ENCODE results near the gene PNPLA7.
"Not testable (repeated sequence)": the region's sequence is repeated elsewhere in the genome, so short reads cannot be mapped to it uniquely, and the experiment has no call there.

The PNPLA7 gene

DNA sequence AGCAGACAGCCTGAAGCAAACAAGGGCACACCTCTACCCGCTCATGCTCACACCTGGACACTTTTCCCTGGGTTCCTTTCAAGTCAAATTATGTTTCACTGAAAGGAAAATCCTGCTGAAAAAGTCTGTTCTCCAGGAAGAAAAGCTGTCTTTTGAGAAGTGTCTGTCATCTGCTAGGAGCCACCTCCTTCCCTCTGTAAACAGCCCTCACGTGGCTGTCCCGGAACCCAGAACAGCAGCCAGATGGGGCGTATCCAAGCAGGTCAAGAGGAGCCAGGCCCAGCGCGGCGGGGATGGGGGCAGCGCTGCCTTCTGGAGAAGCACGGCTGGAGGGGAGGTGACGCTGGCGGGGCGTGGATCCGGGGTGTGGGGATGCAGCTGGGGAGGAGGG is at the start of gene PNPLA7:
TSS of gene PNPLA7 (minus strand) at position 172 of the 391 bp plus-strand sequence. CDS start 205 bp downstream, outside the sequence.
- DNase-seq = peak; percentile 75 to 81

DNA sequence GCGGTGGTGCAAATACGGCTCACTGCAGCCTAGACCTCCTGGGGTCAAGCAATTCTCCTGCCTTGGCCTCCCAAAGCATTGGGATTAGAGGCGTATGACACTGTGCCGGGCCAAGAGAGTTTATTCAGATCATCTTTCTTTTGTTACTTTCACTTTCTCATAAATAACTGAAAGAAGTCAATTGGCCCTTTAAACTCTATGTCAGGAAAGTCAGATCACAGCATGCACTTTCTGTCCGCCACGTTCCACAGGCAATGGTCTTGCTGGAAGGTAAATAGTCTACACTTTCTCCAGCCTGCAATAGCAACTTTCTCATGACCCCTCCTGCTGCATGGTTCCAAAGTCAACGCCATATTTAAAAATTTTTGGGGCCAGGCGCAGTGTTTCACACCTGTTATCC is 48.7 kb upstream of the PNPLA7 start:
- no peak for DNase-seq

DNA sequence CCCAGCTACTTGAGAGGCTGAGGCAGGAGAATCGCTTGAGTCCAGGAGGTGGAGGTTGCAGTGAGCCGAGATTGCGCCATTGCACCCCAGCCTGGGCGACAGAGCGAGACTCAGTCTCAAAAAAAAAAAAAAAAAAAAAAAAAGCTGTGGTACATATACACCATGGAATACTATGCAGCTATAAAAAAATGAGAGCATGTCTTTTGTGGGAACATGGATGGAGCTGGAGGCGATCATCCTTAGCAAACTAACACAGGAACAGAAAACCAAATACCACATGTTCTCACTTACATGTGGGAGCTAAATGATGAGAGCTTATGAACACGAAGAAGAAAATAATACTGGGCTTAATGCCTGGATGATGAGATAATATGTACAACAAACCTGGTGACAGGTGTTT is 46.4 kb upstream of the PNPLA7 start:
- not testable (repeated sequence) for DNase-seq

DNA sequence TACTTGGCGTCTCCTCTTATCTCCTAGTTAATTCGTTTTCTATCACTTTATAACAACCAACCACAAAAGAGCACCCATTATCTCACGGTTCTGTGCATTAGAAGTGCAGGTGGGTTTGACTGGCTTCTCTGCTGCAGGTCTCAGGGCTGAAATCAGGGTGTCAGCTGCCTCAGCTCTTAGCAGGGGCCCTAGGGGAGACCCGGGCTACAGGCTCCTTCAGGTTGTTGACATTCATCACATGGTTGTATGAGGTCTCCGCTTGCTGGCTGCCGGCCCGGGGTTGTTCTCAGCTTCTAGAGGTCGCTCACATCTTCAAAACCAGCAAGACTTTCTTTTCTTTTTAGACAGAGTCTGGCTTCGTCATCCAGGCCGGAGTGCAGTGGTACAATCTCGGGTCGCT is 43.0 kb upstream of the PNPLA7 start:
- no peak for DNase-seq

DNA sequence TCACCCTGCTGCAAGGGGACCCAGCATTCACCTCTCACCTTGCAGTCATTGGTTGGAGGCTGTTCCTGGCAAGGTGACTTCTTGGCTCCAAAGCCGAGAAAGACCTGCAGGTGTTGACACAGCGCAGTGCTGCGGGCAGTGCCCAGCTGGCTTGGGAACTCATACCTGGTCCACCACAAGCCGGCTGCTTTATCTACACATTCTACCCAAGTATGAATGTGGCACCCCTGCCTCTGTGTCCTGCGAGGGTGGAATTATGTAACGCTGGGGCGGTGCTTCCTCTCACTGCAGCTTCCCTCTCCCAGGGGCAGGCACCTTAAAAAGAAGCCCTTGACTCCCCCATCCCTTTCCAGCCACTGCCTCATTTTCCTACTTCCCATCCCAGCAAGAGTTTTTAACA is 42.6 kb upstream of the PNPLA7 start:
- DNase-seq = no peak

DNA sequence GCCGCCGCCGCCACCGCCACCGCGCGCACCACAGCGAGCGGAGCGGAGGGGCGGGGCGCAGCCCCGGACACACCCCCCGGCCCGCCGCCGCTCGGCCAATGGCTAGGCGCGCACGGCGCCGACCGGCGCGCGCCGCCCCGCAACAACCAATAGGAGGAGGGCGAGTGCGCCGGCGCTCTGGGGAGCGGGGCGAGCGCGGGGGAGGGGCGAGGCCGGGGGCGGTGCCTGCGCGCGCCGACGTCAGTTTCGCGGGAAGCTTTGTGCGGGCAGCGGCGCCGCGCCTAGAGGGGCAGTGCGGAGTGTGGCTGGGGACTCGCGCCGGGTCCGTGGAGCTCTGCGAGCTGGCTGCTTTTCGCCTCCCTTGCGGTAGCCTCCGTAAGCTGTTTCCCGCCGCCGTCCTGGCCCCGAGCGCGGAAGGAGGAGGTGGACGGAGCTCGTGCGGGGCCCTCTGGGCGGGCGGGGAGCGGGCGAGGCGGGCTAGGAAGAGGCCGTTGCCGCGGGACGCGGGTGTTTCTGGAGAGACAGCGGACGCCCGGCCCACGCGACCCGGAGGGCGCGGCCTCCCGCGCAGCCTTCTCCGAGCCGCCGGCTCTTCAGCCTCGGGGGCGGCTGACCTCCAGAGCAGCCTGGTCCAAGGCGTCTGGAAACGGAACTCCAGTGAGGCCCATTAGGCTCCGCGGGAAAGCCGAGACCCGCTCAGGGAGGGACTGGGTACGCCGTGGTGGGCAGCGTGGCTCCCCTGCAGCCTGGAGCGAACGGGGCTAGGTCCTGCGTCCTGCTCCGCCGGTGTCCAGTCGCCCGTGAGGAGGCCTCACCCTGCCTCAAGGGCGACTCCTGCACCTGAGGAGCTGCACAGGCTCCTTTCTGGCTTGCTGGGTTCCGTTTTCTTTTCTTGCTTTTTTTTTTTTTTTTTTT is 40.5 kb upstream of the PNPLA7 start, which contains the start of gene ZMYND19:
TSS of gene ZMYND19 (minus strand) at position 44 of the 915 bp plus-strand sequence. CDS start 249 bp downstream, outside the sequence.
- DNase-seq = peak; percentile 87 to 88

DNA sequence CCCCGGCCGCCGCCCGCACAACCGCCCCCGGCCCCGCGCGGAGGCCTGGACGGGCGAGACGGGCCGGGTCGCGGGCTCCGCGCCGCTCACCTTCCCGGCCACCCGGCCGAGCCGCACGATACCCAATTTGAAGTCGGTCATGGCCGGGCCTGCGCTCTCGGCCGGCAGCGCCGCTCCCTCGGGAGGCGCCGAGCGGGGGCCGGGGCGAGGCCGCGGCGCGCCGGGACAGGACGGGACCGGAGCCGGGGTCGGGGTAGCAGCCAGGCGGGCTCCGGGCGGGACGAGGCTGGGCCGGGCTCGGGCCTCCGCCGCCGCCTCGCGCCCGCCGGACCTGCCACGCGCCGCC is 39.9 kb upstream of the PNPLA7 start:
- DNase-seq = no peak

DNA sequence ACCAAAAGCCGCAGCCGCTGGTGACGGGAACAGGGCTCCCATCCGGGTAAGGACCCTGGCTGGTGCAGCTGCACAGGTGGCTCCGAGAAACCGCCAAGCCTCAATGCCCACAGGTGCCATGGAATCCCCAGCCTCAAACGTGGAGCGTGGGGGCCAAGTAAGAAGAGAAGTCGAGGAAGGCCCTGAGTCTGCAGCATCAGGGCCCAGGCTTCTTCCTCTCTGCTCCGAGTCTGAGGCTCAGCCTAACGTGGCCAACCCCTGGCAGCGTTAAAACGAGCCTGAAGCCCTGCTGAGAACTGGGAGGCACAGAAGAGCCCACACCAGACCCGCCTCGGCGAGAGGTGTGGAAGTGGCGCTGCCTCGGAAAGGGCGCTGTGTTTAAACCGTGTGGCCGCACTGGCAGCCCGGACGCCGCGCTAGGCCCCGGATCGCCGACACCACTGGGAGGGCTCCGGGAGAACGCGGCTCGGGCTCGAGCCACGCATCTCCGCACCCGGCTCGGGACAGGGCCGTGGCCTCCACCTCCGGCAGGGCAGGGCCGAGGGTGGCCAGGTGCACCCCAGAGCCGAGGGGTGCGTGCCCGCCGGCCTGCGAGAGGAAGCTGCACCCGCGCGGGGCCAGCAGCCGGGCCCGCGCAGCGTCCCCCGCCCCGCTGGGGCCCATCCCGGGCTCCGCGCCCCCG is 39.4 kb upstream of the PNPLA7 start:
- DNase-seq = peak in 1 of 2 experiments; percentile 13

DNA sequence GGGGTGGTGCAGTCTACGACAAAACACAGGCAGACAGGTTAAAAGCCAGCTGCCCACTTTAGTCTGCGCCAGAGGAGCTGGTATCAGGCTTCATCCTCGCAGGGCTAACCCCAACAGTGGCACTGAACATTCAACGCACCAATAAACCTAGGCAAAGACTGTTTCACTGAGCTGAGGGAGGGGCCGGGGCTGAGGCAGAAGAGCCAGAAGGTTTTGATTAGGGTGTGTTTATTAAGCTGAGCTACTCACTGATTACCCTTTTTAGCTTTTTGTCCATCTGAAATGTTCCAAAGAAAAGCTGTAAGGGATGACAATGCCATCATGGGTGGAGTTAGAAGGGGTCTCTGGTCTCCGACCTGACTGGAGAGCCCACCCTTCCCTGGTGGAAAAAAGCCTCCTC is 38.7 kb upstream of the PNPLA7 start:
- DNase-seq = no peak

DNA sequence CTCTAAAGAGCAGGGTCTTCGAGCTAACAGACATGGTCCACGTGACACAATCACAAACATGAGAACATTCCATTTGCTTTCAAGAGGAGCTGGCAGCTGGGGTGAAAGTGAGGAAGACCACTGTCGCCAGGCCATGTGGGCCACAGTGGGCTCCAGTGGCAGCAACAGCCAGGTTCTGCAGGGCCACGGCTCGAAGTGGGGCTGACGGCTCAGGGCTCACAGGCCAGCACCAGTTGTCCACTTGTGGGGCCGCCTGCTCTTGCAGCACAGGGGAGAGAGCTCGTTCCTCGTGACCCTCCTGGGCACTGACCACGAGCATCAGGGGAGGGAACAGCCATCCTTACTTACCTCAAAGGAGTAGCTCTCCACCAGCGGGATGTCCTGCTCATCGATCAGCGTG is 38.1 kb upstream of the PNPLA7 start:
- no peak for DNase-seq

DNA sequence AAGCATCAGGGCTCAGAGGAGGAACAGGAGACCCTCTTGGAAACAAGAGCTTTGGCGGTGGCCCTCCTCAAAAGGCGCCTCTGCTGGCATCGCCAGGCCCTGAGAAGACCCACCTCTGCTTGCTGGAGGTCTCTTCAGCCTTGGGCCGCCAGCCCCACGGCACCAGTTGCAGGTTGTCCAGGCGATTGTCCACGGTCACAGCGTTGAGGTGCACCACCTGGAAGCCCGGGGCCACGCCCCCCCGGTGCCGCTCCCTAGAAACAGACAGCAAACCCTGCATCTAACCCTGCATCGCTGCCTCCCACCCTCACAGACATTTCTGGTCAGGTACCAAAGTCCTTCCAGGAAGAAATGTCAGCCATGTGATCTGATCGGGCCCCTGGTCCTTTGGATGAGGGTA is 36.7 kb upstream of the PNPLA7 start:
- DNase-seq = no peak

DNA sequence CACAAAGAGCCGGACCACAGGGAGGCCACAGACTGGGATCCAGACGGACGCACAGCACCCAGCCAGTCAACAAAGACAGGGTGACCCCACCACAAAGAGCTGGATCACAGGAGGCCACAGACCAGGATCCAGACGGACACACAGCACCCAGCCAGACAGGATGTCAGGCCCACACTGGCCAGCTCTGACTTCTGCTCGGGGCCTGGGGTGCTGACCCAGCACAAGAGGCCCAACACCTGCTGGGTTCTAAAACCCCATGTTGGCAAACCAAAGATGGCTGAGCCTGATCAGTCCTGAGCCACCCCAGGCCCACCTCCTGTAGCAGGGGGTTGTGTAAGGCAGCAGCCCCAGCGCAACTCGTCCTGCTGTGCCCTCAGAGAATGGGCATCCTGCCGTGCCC is 33.8 kb upstream of the PNPLA7 start:
- no peak for DNase-seq

DNA sequence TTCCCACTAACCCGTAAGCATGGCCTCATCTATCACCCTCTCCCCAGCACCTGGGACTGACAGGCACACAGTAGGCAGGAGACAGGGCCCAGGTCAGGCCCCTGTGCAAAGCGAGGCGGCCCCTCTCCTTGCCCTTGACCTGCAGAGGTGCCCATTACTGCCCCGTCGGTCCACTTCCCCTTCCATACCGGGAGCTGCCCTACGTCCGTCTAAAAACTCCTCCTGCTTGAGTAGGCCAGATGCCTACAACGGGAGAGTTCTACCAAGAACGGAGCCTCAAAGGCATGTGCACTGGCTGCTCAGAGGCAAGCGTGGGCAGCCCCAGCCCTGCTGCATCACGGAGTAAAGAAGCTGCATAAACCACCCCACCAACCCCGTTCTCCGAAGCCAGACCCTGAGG is 33.1 kb upstream of the PNPLA7 start:
- DNase-seq = no peak

DNA sequence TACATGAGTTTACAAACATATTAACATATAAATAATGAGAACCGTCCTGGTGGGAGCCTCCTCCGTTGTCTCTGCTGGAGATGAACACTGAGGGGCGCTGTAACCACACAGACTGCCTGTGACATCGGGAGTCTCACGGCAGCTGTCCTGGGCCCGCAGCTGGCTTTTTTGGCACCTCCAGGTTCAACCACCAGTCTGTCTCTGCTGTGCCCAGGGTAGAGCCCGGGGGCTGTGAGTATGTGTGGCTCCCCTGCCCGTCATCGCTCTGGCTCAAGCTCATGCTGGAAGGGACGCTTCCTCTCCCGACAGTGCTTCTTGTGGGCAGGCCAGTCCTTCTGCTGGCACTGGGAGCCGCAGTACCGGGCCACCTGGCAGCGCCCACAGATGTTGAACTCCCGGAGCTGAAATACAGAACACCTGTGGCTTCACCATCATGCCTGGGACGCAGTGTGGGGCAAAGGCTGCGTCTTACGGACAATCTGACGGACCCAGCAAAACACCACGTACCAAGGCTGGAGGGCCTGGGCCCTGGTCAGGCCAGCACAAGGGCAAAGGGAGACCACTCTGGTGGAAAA is 32.2 kb upstream of the PNPLA7 start:
- DNase-seq = no peak

DNA sequence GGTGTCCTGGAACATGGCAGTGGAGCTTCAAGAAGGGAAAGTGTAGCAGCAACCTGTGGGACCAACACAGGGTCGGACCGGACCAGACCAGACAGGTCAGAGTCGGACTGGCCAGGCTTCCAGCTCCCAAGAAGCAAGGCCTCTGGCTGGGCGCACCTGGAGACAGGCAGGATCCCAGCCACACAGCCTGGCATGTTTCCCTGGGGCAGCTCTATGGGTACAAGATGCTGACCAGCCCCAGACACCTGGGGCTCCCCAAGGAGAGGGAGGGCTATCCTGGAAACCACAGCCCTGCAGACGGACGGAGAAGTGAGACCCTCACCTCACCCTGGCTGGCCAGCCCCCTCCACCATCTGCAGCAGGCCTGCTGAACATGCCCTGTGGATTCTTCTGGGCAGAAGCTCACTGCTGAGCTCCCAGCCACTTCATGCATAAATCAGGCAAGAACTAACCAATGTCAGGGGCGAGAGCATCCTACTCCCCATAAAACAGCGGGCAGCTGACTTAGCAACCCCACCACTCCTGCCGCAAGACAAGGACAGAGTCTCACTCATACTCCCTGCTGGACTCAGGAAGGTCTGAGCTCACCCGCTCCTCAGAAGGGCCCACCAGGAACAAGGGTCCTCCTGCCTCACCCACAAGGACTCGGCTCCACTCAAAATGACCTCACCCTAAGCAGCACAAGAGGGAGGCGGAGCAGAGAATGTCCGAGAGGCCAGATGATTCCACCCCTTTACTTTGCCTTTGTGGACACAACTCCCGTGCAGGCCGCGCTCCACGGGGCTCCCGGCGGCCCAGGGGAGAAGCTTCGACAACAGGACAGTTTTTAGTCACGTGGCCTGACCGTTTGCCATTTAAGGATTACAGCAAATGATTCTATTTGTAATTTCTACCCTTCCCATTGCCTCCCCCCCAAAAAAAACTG is 31.4 kb upstream of the PNPLA7 start:
- no peak for DNase-seq

DNA sequence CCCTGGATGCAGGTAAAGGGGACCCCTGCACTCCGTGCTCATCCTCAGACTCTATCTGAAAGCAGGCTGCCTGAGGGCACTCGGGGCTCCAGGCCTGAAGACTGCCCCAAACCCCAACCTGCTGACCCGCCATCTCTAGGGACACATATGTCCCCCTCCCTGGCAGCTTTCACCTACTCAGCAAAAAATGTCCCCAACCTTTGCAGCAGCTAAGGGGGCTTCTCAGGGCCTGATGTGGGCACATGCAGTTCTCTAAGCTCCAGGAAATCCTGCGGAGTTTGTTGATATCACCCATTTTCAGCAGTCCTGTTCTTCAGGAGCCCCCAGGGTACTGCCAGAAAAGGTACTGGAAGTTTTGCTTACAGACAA is 30.7 kb upstream of the PNPLA7 start:
- DNase-seq = no peak

DNA sequence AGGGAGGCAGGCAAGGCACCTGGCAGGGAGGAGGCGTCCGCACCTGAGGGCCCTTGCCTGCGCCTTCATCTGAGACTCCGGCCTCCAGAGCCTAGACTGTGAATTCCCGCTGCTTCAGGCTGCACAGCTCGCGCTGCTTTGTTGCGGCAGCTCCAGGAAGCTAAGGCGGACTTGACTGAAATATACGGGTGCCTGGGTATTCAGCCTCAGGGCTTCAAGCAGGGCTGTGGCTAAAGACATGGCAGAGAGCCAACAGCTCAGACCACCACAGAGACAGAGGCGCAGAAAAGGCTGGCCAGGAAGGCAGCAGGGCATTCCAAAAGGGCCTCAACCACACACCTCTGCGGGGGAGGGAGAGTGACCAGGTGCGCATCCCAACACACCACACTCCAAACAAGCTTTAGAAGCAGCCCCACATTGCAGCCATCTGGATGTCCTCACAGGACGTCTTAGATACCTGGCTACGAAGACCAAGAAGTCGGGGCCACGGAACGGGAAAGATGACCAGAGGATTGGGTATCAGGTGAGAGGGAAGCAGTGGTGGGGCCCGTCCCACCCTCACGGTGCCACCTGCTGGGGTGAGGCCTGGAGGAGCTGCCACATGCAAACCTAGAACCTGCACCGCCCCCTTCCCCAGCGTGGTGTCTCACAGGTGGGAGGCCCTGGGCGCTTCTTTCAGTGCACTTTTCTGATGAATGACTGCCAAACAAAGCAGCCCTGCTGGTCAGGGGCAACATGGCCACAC is 30.2 kb upstream of the PNPLA7 start:
- peak in 1 of 2 experiments; percentile 27 for DNase-seq

DNA sequence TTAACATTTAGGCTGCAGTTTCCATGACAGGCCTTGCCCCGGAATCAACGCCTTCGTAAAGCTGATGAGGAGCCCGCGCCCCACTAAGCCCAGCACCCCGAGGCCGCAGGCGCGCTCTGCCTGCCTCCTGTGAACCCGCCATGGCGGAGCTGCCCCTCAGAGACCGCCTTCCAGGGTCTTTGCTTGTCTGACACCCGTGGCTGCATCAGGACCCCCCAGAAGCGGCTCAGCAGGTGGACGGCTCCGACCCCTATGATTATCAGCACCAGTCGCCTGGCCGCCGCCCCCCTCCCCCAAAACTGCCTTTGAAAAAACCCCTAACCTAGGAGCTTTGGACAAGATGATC is 29.0 kb upstream of the PNPLA7 start:
- no peak for DNase-seq

DNA sequence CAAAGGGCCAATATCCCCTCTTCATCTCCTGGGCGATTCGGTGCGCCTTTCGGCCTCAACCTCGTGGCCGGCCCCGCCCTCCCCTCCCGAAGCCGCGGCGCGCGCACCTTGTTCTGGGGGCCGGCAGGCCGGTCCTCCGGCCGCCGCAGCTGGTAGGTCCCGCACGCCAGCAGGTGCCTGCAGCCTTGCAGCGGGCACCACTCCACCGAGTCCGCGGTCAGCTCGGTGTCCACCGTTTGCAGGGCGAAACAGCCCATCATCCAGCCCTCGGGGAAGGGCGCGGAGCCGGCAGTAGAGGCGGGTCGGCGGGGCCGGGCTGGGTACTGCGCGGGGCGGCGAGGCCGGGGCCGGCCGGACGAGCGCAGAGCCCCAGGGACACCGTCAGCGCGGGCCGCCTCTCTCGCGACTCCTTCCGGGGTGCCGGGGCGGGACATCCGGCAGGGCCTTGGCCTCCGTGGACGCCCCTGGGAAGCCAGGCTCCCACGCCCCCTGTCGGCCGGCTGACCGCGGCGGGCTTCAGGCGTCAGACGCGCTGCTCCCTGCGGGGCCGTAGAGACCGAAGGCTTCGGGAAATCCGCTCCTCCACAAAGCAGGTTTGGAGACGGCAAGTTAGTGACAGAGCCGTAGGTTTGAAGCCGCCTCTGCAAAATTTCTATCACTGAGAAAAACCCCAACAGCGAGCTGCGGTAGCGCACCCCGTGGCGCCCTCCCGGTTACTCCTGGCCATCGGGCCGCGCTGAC is 28.5 kb upstream of the PNPLA7 start, which contains the start of gene DPH7:
TSS of gene DPH7 (minus strand) at position 408 of the 741 bp plus-strand sequence. CDS start at position 260, 148 bp downstream.
- DNase-seq = peak; percentile 92 to 93

DNA sequence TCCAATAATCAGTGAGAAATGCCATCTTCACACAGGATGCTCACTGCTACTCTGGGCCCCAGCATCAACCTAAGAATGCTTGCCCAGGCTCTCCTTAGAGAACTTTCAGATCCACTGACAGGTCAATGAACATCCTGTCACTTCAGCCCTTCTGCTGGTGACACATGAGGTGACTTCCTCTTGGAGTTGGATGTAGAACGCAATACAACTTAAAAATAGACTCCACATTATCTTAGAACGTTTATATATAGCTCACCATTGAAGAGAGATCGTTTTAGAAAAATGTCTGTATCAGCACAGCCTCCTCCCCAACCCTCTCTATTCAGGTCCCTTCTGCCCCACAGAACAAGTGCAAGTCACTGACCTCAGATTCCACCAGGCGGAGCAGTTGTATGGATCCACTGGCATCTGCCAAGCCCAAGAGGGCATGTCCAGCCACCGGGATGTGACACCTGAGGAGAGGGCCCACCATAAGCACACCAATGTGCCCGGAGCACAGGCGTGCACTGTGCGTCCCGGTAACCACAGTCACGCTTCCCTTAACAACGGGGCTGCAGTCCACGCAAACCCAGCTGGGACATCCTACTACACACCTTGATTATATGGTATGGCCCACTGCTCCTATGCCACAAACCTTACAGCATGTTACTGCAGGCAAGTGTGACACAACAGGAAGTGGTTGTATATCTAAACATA is 25.7 kb upstream of the PNPLA7 start:
- DNase-seq = no peak

DNA sequence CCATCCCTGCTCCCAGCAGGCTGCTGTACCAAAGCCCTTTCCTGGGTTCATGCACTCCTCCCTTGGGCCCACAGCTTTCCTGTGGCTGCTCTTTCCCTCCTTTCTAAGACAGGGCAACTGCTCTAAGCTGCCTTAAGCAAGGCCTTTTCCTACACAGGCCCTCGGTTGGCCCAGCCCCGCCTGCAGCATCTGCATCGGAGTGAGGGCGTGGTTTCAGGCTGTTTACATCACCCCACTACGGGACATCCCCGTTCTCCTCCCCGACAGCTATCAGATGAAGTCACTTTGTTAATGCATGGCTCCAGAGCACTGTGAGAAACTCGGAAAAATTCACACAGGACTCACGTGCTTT is 25.1 kb upstream of the PNPLA7 start:
- DNase-seq = no peak
